OCI-LY1 (cell line): ENCODE results near the gene HSDL1.

ENCODE experiments used
- CTCF ChIP-seq: fragments of 200-600 bp; sonication (generic), shearing (Covaris generic); IDR thresholded peaks from 2 replicates; pipeline ENCODE4 v1.5.1; 2017; ENCODE audit warnings: mild to moderate bottlenecking, antibody characterized with exemption, low read length, moderate library complexity, mixed read lengths
- EZH2 ChIP-seq: fragments of 200-600 bp; sonication (generic), shearing (Covaris generic); IDR thresholded peaks from 2 replicates; pipeline ENCODE4 v1.8.0; 2017; ENCODE audit warnings: borderline replicate concordance, mixed run types, mild to moderate bottlenecking, antibody characterized with exemption, low read length, moderate library complexity, mixed read lengths

GRCh38 chr16:84087001-84087400 is 58.0 kb downstream of the HSDL1 start:
- TF ChIP-seq CTCF (no peak), EZH2 (no peak)
